NAMALWA (cell line): ENCODE measurements around the gene PRRX1.

Experiments
- DNase-seq: peaks from one replicate; pipeline ENCODE4 v3.0.0-alpha.2; 2015; ENCODE audit warnings: low spot score

PRRX1 gene

DNA sequence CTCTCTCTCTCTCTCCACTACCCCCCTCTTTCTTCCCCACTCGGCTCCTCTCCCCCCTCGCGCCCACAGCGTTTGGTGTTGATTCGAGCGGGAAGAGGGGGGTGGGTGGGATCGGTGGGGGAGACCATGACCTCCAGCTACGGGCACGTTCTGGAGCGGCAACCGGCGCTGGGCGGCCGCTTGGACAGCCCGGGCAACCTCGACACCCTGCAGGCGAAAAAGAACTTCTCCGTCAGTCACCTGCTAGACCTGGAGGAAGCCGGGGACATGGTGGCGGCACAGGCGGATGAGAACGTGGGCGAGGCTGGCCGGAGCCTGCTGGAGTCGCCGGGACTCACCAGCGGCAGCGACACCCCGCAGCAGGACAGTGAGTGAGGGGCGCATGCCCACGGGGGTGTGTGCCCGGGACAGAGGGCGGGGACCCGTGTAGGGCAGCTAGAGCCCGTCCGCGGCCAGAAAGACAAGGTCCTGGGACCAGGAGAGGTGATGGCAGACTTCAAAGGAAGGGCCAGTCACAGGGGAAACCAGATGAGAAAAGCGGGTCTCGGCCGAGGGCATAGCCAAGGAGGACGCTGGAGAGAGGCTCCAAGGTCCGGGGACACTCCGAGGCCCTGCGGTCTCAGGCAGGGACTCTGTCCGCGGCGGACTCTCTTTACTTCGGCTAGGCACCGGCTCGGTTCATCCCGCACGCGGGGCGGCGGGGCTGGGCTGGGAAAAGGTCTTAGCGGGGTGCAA, at the start of gene PRRX1:
TSS of gene PRRX1 (plus strand) at position 39 of the 735 bp plus-strand sequence. CDS start at position 127, 88 bp downstream.
- DNase-seq: no peak

DNA sequence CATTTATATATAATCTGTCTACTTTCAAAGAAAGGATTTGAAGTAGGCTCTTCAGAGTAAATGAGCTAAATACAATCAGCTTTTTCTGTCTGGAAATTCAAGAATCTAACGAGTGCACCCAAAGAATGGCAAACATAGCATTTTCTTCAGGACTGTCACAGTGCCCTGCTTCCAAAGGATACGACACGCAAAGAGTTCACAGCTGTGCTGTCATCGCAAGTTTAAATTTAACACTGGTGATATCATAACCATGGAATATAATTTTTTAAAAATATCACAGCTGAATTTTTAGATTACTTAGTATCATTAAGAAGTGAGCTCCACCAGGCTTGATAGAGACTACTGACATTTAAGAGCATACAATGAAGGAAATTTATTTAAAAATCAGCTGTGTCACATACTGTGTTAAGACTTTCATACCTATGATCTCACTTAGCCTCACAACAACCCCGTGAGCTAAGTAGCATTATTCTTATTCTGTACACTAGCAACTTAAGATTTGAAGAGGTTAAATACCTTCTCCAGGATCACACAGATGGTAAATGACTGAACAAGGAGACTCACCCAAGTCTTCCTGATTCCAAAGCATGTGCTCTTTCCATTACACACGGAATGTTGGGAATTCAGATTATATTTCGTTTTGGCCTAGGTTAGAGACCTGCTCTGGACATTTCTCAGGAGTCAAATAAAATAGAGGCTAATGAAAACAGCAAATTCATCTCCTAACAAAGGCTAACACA, 46.2 kb upstream of the PRRX1 start:
- DNase-seq: no peak

DNA sequence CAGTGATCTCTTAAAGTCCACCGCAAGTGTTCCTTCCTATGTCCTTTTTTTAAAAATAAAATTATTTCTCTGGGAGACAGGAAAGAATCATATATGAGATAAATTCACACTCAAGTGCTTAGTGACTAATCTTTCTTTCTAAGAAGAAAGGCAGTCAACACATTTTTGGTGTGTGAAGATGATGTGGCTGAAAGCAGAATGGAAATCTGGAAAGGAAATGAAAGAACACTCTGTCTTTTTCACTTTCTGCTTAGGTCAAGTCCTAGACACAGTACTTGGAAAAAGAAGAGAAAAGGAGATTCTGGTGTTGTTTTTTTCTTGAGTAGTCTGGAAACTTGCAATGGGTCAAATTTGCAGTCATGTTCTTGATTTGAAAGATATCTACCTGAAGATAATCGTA, 45.5 kb upstream of the PRRX1 start:
- no peak for DNase-seq

DNA sequence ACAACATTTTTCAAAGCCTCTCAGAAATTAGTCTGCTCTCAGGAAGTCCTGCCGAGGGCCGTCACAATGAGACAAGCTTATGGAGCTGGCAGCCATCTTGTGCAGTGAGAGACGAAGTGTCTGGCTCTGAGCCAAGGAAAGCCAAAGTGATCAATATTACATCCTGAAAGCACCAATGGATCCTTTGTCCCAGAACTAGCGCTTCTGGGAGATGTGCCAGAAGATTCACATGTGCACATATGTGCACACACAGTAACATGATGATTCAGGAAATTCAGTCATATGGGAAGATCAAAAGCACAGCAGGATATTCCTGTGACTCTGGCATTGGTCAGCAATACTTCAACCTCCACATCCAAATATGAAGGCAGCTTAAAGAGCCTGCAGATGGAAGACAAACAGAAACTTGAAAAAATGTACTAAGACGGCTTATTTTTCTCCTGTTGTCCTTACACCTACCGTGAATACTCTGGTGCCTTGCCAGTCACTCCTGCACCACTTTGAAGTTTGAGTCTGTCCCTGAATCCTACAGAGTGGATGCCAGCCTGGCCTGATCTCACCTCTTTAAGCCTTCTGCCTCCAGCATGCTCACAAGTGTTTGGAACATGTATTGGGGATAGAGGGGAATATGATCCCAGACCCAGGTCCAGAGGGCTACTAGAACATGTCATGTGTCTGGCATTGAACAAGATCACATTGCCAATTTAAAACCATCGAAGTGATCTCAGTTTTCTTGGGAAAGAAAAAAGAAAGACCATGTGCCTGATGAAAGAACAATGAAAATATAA, 44.5 kb upstream of the PRRX1 start:
- no peak for DNase-seq

DNA sequence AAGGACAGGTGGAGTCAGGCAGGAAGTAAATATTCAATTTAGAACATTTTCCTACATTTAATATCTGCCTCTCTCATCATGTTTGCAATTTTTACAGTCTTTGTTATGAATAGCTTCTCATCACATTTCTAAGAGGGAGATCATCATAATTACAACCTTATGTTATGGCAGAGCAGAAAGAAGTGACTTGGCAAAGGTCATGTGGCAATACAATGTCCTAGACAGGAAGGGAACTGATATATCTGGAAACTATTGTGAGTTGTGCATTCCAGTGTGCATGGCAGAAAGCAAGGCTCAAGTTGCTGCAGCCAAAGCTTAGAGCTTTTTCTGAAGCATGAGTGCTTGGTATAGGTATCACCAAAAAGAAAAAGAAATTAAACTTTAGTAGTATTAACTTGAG, 43.8 kb upstream of the PRRX1 start:
- no peak for DNase-seq

DNA sequence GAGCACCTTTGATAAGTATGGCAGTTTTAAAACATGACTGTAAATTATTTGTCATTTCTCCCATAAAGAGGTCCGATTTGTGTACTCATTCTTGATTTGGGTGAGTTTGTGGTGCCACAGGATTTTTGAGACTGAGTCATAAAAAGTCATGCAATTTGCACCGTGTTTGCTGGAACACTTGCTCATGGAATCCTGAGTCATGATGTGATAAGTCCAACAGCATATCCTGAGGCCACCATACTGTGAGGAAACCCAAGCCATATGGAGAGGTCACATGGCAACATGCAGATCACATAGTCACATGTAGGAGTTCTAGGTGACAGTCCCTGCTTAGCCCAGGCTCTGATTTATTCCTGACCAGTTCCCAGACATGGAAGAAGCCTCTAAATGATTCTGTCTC, 40.8 kb upstream of the PRRX1 start:
- DNase-seq: no peak

DNA sequence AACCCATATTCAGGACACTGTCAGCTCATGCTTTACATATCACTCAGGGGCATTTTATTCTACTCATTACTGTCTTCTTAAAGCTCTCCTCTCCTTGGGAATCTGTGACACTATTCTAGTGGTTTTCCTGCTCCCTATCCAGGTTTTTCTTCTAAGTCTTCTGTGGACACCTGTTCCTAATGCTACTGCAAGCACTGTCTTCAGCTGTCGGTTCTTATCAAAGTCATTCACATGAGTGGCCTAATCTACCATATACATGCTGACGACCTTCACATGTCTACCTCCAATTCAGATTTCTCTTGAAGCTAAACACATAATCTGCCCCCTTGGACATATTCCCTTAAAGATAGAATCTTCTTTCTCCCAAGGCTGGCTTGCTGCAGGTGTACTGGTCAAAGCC, 39.8 kb upstream of the PRRX1 start:
- DNase-seq: no peak

DNA sequence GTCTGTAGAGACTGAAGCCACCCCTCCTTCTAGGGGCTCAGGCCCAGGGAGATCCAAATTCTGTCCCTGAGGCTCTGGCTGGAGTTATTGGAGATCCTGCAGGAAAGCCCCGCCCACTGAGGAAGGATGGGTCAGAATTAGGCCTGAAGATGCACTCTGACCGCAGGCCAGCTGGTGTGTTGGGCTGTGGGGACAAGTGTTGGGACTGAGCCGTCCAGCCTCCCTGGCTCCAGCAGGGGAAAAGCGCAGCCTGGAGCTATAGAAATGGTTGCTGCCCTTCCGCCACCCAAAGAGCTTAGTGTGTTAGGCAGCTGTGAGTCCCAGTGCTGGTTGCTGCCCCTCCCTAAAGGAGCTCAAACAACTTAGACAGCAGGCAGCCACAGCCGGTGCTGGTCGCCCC, 33.0 kb upstream of the PRRX1 start:
- no peak for DNase-seq

DNA sequence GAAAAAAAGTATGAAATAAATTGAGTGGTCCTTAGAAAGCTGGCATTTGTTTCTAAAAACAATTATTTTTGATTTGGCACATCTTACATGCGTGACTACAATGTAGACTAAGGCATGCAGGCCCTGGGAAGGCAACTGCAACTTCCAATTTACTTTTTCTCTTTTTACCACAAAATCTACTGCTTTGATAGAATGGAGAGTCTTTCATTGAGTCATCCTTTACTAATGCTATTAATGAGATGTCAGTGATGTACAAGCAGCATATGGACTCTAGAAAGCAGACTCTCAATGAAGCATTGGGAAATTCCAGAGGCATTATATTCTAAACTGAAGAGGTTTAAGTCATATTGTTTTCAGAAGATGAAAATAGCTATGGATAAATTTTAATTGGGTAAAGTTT, 29.6 kb upstream of the PRRX1 start:
- DNase-seq: no peak

DNA sequence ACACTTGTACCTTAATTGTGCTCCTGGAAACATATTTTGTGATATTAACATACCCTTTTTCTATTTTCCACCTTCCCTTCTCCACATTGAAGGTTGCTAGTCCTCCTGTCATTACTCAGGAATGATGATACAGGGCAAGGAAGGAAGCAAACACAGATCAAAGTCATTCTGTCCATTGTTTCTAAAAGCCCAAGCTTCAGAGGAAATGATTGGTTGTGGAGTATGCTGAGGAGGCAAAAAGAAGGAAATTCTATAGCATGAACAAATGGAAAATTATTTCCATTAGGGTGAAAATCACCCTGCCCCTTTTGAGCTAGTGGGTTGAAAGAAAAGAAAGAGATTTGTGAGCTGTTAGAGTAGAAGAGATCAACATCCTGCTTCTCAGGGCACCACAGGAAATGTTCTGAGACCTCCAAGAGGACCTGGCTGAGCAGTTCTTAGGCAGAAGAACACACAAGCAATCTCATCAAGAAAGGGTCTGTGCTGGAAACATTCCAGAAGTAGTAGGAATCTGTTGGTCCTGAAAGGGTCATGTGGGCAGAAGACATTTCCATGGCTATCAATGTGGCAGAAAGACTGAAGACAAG, 29.0 kb upstream of the PRRX1 start:
- DNase-seq: no peak

DNA sequence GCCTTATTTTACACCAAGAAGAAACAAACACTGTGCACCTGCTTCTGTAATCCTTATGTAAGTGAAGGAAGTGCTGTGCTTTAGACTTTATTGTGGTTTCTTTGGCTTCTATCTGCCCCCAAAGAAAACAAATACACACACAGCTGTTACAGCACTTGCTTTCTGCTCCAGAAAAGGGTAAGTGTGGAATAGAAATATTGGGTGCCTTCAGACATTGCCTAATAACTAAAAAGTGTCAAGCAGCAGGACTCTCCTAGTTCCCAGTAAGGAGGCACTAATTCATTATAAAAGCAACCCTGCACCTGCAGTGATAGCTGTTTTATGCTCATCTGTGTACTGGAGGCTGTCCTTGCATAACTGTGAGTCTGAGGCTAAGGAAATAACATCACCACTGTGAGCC, 23.4 kb upstream of the PRRX1 start:
- peak; percentile 60 for DNase-seq

DNA sequence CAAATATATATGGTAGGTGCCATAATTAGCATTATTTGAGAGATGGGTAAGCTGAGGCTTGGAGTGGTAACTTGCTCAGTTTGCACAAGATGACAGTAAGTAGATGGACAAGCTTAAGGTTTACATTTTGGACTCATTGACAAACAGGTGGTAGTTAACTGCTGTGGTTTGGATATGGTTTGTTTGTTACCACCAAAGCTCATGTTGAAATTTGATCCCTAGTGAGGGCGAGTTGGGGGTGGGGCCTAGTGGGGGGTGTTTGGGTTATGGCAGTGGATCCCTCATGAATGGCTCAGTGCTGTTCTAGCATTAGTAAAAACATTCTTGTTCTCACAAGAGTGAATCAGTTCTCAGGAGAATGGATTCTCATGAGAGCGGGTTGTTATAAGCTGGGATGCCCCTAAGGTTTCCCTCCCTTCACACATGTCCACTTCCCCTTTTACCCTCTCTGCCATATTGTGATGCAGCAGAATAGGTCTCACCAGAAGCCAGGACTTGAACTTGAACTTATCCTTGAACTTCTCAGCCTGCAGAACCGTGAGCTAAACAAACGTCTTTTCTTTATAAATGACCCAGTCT, 6.6 kb upstream of the PRRX1 start:
- no peak for DNase-seq

DNA sequence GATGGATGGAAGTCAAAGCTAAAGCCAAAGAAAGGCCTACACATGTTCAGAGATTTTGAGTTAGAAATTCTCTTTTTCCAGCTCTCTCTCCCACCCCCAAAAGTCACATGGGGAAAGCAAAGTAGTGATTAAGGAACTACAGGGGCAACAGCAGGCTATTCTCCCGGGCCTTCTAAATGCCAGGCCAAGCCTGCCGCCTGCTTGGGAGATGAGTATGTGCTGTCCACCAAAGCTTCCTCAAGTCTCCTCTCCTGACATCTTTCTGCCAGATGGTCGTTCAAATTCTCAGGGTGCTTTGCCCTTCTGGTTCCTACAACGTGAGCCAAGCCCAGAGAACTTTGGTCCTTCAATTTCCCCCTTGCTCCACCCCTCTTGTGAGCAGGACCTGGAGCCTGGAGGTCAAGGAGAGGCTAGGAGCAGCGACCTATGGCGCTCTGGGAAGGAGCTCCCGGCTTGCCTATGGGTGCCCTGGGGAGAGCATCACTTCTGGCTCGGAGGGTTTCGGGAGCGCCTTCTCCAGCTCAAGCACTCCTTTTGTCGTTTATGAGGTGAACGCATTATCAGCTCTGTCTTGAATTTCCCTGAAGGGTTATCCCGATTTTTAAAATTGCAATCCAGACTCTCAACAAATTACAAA, 4.4 kb upstream of the PRRX1 start:
- DNase-seq: no peak

DNA sequence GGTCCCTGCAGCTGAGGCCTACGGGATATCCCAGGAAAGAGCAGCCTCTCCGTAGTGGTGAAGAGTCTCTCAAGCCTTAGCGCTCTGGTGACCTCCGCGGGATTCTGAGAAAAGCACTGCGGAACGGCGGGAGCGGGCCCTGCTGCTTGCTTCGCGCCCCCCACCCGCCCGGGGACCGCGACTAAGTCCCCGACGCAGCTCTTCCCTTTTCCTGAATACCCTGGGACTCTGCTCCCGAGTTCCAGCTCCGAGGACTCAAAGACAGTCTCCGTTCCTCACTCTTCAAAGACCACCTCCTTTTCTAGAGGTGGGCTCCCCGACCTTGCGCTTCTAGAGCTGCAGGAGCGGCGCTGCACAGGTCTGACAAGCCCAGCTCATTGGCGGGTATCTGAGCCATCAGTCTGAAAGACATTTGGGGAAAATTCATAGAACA, 3.6 kb upstream of the PRRX1 start:
- no peak for DNase-seq

DNA sequence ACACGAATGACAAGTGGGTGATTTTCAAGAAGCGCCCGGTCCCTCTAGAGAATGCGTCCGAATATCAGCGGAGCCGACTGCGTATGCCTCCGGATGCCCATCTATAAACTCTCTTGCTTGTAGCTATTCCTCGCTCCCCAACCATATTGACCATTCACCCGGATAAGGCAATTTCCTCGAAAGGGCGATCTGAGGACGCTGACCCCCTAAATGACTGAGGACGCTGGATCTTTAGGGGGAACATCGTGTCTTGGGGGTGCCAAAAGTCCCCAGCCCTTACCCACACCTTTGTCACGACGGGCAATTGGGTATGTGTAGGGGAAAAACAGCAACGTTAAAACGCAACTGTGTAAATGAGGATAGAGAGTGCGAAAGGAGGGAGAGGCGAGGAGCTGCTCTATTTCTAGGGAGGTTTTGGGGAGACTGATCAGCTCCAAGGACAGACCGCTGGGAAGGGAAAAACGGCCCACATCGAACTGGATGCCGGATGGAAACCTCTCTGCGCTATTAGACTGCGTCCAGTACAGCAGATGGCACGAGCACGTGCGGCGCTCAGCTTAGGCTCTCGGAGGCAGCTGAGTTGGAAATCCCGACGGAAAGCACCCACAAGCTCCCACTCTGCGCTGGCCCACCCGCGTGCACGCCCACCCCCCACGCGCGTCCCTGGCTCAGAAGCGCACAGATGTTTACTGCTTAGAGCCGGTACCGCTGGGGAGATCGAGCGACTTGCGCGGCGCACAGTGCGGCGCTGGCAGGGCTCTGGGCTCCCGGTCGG, 2.9 kb upstream of the PRRX1 start:
- DNase-seq: no peak

DNA sequence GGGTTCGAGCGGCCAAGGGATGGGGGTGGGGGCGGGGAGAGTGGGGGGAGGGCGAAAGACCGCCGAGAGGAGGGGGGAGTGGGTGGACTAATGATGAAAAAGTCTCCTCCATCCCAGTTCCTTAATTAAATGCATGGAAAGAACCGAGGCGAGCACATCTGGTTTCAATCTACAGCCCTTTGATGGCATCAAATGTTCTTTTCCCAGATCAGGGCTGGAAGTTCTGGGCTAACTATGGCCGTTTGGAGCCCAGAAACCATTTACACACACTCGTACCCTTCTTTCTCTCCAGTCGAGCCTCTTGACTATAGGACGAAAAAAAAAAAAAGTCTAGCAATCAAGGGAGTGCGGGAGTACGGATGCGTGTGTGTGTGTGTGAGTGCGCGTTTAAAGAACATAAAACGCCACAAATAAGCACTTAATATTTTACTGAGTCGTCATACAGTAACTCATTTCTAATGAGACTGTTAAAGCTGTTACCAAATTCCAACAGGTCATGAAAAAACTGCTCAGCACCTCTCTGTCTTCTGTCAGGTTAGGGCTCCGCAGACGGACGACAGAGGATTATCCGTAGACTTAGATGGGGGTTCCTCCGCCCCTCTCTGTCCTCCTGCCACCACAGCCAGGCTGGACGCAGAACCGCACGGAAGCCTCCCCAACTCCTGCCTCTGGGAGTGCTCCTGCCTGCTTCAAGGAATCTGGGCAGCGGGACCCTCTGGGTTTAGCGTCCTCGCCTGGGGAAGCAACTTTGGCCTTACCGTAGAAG, 2.1 kb upstream of the PRRX1 start:
- DNase-seq: no peak

DNA sequence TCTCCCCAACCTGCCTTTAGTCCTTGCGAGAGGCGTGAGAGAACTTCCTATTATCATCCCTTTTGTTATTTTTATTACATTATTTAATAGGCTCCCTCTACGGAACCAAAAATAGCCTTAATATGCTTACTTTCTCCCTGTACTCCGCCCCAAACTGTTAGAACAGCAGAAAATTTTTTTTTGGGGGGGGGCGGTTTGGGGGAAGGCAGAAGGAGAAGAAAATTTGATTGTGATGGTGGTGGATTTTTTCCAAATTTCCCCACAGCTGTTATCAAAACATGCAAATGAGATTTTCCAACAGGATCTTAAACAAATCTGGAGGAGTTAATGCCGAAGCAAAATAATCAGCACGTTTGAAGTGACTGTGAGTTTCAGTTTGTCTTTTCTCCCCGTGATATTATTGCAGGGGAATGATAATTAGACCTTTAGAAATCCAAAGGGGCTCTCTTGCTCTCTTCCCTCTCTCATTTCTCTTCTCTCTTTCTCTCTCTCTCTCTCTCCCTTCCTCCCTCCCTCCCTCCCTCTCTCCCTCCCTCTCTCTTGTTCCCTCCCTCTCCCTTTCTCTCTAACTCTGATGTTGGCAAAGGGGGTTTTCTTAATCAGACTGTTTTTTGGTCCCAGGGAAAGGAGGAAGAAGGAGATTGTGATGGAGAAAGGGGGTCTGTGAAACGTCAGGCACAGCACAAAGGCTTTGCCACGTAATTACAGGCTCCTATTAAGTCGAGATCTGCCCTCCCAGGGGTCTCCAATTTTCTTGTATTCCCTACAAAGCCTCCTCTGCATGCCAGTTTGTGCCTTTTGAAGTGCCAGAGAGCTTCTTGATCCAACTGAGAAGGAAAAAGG, 1.1 kb upstream of the PRRX1 start:
- DNase-seq: no peak

DNA sequence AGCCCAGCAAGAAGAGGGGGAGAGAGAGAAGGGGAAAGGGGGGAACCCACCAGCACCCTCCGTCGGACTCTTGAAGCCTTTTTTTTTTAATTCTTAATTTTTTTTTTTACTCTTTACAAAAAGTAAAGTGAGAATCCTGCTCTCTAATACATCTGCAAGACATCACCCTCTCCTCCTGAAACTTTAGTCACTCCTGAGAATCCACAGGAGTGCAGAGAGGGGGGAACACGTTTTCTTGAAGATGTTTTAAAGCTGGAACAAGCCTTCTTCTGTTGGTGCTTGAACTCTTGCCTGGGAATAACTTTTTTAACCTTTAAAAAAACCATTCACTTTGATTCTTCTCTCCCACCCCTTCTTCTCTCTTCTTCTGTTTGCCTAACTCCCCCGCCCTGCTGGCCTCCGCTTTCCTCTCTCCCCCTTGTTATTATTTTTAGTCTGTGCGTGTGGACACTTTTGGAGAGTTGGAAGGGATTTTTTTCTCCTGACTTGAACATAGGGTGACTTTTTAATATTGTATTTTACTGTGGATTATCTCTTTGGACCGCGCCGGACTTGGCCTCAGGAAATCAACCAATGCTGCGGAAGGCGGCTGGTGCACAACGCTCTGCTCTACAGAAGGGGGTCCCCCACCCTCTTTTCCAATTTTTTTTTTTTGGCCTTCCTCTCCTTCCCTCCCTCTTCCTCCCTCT, 383 bp upstream of the PRRX1 start:
- no peak for DNase-seq
